Measurements from ENCODE around the gene NEIL3. TPM values are rescaled to one million over a fixed set of nuclear protein-coding genes. Genes with fewer than 3 reads are reported as not detected.

NEIL3 gene
- total RNA-seq, 1 experiment from 2014 or later: 6.3 TPM

GRCh38 chr4:177320721-177321120 lies 11.0 kb downstream of the NEIL3 start:
- Histone ChIP-seq H2BK20ac (ENCODE audit: low read depth, low read length, poor library complexity, severe bottlenecking) (no peak overlapping the region), H3K27me3 (ENCODE audit: insufficient read depth, low read length) (no peaks in the 10 kb centered on the region), H3K79me2 (ENCODE audit: insufficient read depth, low read length) (no peaks in the 10 kb centered on the region), H2BK15ac (ENCODE audit: low read depth, low read length) (no peak overlapping the region), H3K18ac (ENCODE audit: insufficient read length, low read depth, low read length) (no peak overlapping the region), H2BK12ac (ENCODE audit: insufficient read length, low read depth, low read length) (no peak overlapping the region), H3K9me3 (ENCODE audit: control insufficient read depth, low read depth, low read length) (no peaks in the 10 kb centered on the region), H3K23me2 (ENCODE audit: insufficient read length, low read depth, low read length, poor library complexity, severe bottlenecking) (no peaks in the 10 kb centered on the region), H3T11ph (ENCODE audit: low read length) (no peak overlapping the region), H2BK120ac (ENCODE audit: low read depth, low read length, poor library complexity, severe bottlenecking) (no peak overlapping the region), H3K14ac (ENCODE audit: insufficient read depth, low read length) (no peak overlapping the region), H4K8ac (replicated peaks; ENCODE audit: insufficient read length, low read depth, low read length) (no peak overlapping the region), H3K23ac (ENCODE audit: insufficient read length, low read depth, low read length) (no peak overlapping the region), H4K5ac (ENCODE audit: insufficient read length, low read depth, low read length) (no peak overlapping the region), H3K4me2 (ENCODE audit: insufficient read depth, insufficient read length, low read length) (no peak overlapping the region), H3K79me1 (ENCODE audit: insufficient read depth, low read depth, low read length, poor library complexity, severe bottlenecking) (peaks cover 5% of the 10 kb centered on the region), H2AFZ (ENCODE audit: low read length) (no peak overlapping the region), H2AK5ac (ENCODE audit: insufficient read length, low read length) (no peak overlapping the region), H3K56ac (ENCODE audit: insufficient read length, low read depth, low read length) (no peak overlapping the region), H3K9ac (ENCODE audit: extremely low read depth, insufficient read length, low read length) (no peak overlapping the region), H3K4me1 (ENCODE audit: insufficient read depth, low read length) (no peaks in the 10 kb centered on the region), H2BK5ac (ENCODE audit: insufficient read length, low read length) (no peak overlapping the region), H3K27ac (ENCODE audit: insufficient read length, low read depth, low read length) (no peak overlapping the region), H4K20me1 (ENCODE audit: control insufficient read depth, insufficient read depth, insufficient read length) (no peaks in the 10 kb centered on the region), H3K4ac (ENCODE audit: low read depth, low read length) (no peak overlapping the region), H4K91ac (ENCODE audit: insufficient read length, low read depth, low read length) (no peak overlapping the region)
- H3K27me3 Mint-ChIP-seq (ENCODE audit: low read depth): no peaks in the 10 kb centered on the region
- no peak for TF ChIP-seq CTCF (conservative IDR thresholded peaks at IDR 0.05)
- no peaks in the 10 kb centered on the region for H3K9me3 Mint-ChIP-seq
- H3K36me3 Mint-ChIP-seq (ENCODE audit: insufficient read depth in 1 of 3, low read depth in 3 of 3): peaks cover 12 to 19% (median 14%) of the 10 kb centered on the region in 3 experiments; a peak in 6 of 7 replicates
- no peak for DNase-seq
- no CpG with 5 or more reads among the region's 5 CpGs for WGBS (ENCODE audit: extremely low coverage, insufficient read length, low lambda C conversion rate)
- no peak overlapping the region for H3K4me3 Mint-ChIP-seq
- peaks cover 3 to 8% of the 10 kb centered on the region in 2 experiments for H3K4me1 Mint-ChIP-seq
- H3K27ac Mint-ChIP-seq: no peak overlapping the region

All from H9 (cell line).